ELF-1 (cell line): Measurements from ENCODE around the gene TMPRSS5.
"Not testable (repeated sequence)": the region's sequence is repeated elsewhere in the genome, so short reads cannot be mapped to it uniquely, and the experiment has no call there.

Experiments
- DNase-seq: peaks from one replicate; pipeline ENCODE4 v3.0.0-alpha.2; 2016; ENCODE audit warnings: low read depth, low spot score

The TMPRSS5 gene

DNA sequence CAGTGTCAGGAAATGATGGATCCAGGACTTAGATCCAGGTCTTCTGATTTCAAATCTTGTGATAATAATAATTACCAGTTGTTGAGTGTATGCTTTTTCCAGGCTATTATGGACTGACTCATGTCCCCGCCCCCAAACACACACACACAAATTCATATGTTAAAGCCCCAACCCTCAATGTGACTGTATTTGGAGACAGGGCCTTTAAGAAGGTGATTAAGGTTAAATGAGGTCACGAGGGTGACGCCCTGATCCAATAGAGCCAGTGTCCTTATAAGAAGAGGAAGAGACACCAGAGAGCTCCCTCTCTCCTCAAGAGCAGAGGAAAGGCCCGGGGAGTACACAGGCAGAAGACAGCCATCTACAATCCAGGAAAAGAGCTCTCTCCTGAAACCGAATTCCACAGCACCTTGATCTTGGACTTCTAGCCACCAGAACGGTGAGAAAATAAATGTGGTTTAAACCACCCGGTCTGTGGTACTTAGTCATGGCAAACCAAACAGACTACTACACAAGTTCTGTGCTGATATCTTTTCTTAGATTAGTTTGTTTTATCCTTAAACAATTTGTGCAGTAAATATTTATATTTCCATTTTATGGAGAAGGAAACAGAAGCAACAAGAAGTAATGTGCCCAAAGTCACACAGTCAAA is 8.2 kb downstream of the TMPRSS5 start:
- DNase-seq, result no peak

- DNase-seq, result no peak
Observed at GRCh38 chr11:113697111-113697510, 9.0 kb downstream of the TMPRSS5 start.

GRCh38 chr11:113695207-113695606 is 10.9 kb downstream of the TMPRSS5 start:
- no peak for DNase-seq

GRCh38 chr11:113694390-113694789 is 11.7 kb downstream of the TMPRSS5 start:
- no peak for DNase-seq

DNA sequence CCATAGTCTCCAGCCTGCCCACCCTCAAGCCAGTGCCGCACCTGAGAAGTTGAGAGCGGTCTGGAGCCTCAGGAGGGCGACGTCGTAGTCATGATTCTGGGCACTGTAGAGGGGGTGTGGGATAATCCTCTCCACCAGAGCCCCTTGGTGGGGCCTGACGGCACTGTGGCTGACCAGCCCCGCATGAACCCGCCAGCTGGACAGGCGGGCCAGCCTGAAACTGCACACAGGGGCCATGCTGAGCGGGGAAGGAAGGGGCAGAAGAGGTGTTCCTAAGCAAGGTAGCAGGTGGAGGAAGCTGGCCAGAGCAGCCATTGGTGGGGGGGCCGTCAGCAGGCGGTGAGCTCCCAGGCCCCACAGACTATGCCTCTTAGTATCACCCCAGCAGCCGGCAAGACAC is 13.1 kb downstream of the TMPRSS5 start:
- no peak for DNase-seq

- DNase-seq, result peak; percentile 79
Observed at GRCh38 chr11:113690619-113691569, 15.2 kb downstream of the TMPRSS5 start.

DNA sequence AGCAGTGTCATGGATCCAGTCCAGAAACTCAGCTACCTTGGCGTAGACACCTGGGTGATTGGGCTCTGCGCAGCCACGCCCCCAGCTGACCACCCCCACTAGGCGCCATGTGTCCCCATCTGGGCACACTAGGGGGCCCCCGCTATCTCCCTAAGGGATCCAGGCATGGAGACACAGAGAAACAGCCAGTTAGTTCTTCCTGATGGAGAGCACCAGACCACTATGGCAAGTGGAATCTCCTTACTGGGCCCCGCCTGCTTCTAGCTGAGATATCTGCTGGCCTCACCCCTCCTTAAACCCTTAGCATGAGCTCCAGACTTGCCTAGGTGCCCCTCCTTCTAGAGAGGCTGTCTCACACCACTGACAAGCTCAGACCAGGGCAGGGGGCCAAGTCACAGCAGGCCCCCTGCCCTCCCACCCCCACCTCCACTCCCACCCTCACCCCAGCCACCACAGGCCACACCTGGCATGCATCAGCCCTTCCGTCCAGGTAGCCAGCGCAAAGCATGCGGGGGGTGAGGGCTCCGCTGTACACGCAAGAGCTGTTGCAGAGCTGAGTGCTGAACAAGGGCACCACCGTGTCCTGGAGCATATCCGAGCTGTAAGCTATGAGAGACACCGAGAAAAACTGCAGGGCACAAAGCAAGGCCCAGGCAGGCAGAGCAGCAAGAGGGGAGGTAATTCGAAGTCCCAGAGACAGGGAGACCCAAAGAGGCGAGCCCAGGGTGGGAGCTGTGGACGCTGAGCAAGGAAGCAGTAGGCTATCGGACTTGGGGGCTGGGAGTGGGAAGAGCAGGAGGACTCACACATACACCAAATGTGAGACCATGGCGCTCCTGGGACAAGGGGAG is 16.1 kb downstream of the TMPRSS5 start:
- no peak for DNase-seq

GRCh38 chr11:113685654-113686359 is 20.3 kb downstream of the TMPRSS5 start:
- no peak for DNase-seq

DNA sequence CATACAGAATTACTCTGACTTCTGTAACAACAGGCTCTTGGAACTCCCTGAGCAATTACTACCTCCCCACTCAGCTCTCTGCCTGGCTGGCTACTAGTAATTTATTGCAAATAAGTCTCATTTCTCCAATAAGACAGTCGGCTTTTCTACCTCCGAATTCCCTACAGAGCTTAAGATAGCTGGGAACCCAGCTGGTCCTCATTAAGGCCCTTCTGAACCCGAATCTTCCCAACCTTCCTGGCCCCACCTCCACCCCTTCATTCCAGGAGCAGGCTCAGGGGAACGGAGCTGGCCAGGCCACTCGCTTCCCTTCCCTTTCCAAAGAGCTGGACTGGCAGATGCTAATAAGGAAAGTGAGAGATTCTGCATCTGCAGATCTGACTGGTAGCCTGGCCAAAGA is 21.6 kb downstream of the TMPRSS5 start:
- no peak for DNase-seq

- no peak for DNase-seq
Observed at GRCh38 chr11:113683481-113684046, 22.5 kb downstream of the TMPRSS5 start.

GRCh38 chr11:113681711-113682413 is 24.2 kb downstream of the TMPRSS5 start:
- DNase-seq, result peak; percentile 55

GRCh38 chr11:113681282-113681681 is 24.8 kb downstream of the TMPRSS5 start:
- no peak for DNase-seq

DNA sequence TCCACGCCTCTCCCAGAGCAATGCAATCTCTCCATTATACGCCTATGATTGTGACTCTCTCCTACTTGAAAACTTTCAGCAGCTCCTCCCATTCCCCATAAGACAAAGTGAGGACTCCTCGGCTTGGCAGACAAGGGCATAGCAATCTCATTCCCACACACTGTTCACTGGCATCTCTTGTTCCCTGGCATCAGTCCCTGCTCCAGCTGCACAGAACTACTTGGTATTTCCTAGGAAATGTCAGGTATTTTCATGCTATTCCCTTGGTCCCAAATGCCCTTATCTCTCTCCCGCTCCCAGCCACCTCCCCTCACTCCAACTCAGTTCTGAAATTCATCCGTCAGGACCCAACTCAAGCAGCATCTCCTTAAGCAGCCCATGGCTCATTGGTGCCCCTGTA is 28.4 kb downstream of the TMPRSS5 start:
- DNase-seq, result no peak

- no peak for DNase-seq
Observed at GRCh38 chr11:113675565-113675964, 30.5 kb downstream of the TMPRSS5 start.

- no peak for DNase-seq
Observed at GRCh38 chr11:113675003-113675561, 31.0 kb downstream of the TMPRSS5 start.

DNA sequence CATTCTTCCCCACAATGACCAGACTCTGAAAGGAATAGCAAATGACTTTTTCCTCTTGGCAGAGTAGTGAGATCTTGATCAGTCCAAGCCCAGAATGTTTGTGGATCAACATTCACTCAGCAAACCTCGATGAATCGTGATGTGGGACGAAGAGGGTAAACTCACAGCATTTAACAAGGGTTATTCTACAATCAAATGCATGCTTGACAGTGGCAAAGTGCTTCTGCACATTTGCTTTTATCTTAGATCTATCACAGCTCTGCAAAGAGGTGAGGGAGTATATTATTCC is 31.8 kb downstream of the TMPRSS5 start:
- no peak for DNase-seq

- DNase-seq, result no peak
Observed at GRCh38 chr11:113673550-113674396, 32.3 kb downstream of the TMPRSS5 start.

DNA sequence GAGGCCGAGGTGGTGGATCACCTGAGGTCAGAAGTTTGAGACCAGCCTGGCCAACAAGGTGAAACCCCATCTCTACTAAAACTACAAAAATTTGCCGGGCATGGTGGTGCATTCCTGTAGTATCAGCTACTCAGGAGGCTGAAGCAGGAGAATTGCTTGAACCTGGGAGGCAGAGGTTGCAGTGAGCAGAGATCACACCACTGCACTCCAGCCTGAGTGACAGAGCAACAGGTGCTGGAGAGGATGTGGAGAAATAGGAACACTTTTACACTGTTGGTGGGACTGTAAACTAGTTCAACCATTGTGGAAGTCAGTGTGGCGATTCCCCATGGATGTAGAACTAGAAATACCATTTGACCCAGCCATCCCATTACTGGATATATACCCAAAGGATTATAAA is 34.2 kb downstream of the TMPRSS5 start:
- DNase-seq, result not testable (repeated sequence)

GRCh38 chr11:113670831-113671215 is 35.3 kb downstream of the TMPRSS5 start:
- DNase-seq, result no peak
